ENCODE measurements around the gene DEPDC1B.
"Not testable (repeated sequence)": the region's sequence is repeated elsewhere in the genome, so short reads cannot be mapped to it uniquely, and the experiment has no call there.

DEPDC1B gene

GRCh38 chr5:60636001-60636400 is 64.0 kb downstream of the DEPDC1B start:
- Histone ChIP-seq H3K9me3 (replicated peaks; ENCODE audit: low read length) (no peaks in the 10 kb centered on the region), H3K4me2 (ENCODE audit: low read length) (no peak overlapping the region), H3K36me3 (ENCODE audit: insufficient read depth, low read length) (peaks cover 6% of the 10 kb centered on the region), H3K4me3 (ENCODE audit: low read length) (no peak overlapping the region), H3K4me1 (ENCODE audit: control insufficient read depth, insufficient read depth, low read length) (no peaks in the 10 kb centered on the region), H3K9ac (ENCODE audit: low read depth, low read length) (no peak overlapping the region), H3K27me3 (ENCODE audit: control insufficient read depth, insufficient read depth, low read length) (no peaks in the 10 kb centered on the region)

DNA sequence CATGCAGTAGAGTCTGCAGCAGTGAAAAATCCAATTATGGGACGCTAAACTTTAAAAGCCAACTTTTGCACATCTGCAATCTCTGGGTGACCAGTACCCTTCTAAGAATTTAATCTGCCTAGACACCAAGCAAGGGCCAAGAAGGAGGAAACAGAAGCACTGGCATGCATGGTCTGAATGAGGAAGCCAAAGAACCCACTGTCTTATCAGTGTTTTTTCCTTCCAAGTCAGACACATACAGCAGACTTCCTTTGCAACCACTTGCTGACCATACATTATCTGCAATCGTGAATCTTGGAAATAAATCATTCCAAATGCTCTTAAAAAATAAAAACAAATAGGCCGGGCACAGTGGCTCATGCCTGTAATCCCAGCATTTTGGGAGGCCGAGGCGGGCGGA is 65.9 kb downstream of the DEPDC1B start:
- no peaks in the 10 kb centered on the region for H3K4me1 ChIP-seq (ENCODE audit: control insufficient read depth, insufficient read depth, low read length)
- no peaks in the 10 kb centered on the region for H3K27me3 ChIP-seq (ENCODE audit: control insufficient read depth, insufficient read depth, low read length)
- peaks cover 11% of the 10 kb centered on the region for H3K36me3 ChIP-seq (ENCODE audit: insufficient read depth, low read length)
- no peaks in the 10 kb centered on the region for H3K9me3 ChIP-seq (replicated peaks; ENCODE audit: low read length)
- no peak overlapping the region for H3K4me3 ChIP-seq (ENCODE audit: low read length)
- H3K4me2 ChIP-seq (ENCODE audit: low read length) = no peak overlapping the region
- no peak overlapping the region for H3K9ac ChIP-seq (ENCODE audit: low read depth, low read length)

DNA sequence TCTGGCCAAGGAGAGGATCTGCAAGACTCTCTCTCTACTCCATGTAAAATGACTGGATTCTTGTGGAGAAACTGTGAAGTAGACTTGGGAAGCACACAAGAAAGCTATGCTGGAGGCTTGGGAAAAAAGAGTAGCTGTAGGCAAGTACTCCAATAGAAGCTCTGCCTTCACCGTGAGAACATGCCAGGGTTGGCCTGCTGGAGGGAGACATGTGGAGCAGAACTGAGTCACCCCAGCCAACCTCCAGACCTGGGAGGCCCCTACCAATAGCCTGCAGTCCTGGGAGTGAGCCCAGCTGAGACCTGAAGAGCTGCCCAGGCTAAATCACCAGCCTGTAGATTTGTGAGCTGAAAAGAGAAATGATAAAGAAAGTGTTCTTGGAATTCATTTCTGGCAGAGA is 66.6 kb downstream of the DEPDC1B start:
- H3K4me2 ChIP-seq (ENCODE audit: low read length) = no peak overlapping the region
- H3K4me1 ChIP-seq (ENCODE audit: control insufficient read depth, insufficient read depth, low read length) = no peaks in the 10 kb centered on the region
- H3K36me3 ChIP-seq (ENCODE audit: insufficient read depth, low read length) = peaks cover 11% of the 10 kb centered on the region
- no peaks in the 10 kb centered on the region for H3K27me3 ChIP-seq (ENCODE audit: control insufficient read depth, insufficient read depth, low read length)
- no peaks in the 10 kb centered on the region for H3K9me3 ChIP-seq (replicated peaks; ENCODE audit: low read length)
- H3K4me3 ChIP-seq (ENCODE audit: low read length) = no peak overlapping the region
- H3K9ac ChIP-seq (ENCODE audit: low read depth, low read length) = no peak overlapping the region

DNA sequence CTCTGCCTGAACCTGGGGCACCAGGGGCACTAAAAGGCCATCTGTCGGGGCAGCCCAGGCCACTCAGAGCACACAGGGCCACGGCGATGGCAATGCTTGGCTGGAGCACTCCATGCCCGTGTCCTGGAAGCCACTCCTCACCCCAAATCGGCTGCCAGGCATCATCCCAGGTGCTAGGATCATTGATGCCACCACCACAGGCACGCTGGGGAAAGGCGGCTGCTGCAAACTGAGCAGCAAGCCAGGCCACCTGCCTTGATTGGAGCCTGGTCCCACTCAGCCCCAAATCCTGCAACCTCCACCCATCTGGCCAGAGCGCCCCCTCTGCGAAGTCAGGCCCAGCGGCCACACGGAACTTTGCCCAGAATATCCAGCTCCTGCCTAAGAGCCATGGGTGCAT is 67.8 kb downstream of the DEPDC1B start:
- no peak overlapping the region for H3K4me2 ChIP-seq (ENCODE audit: low read length)
- no peaks in the 10 kb centered on the region for H3K4me1 ChIP-seq (ENCODE audit: control insufficient read depth, insufficient read depth, low read length)
- no peak overlapping the region for H3K9ac ChIP-seq (ENCODE audit: low read depth, low read length)
- H3K4me3 ChIP-seq (ENCODE audit: low read length) = no peak overlapping the region
- H3K36me3 ChIP-seq (ENCODE audit: insufficient read depth, low read length) = peaks cover 11% of the 10 kb centered on the region
- H3K9me3 ChIP-seq (replicated peaks; ENCODE audit: low read length) = no peaks in the 10 kb centered on the region
- no peaks in the 10 kb centered on the region for H3K27me3 ChIP-seq (ENCODE audit: control insufficient read depth, insufficient read depth, low read length)

DNA sequence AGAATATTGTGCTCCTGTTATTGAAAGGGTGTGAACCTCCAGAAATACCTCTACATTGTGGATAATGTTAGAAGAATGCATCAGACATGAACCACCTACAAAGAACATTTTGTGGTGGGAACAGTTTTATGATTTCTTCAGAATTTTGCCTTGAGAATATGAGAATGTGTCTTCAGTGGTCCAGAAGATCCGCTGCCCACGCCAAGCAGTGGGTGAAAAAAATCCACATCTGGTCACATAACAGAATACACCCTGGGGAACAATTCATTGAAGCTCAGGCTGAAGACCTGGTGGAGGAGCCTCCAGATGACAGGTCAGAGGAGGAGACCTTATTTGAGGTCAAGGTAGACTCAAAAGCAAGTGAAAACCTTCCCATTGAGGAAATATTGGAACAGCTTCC is 69.1 kb downstream of the DEPDC1B start:
- Histone ChIP-seq H3K4me3 (ENCODE audit: low read length) (no peak overlapping the region), H3K9ac (ENCODE audit: low read depth, low read length) (no peak overlapping the region), H3K36me3 (ENCODE audit: insufficient read depth, low read length) (peaks cover 11% of the 10 kb centered on the region), H3K4me1 (ENCODE audit: control insufficient read depth, insufficient read depth, low read length) (no peaks in the 10 kb centered on the region), H3K9me3 (replicated peaks; ENCODE audit: low read length) (no peaks in the 10 kb centered on the region), H3K4me2 (ENCODE audit: low read length) (no peak overlapping the region), H3K27me3 (ENCODE audit: control insufficient read depth, insufficient read depth, low read length) (no peaks in the 10 kb centered on the region)

DNA sequence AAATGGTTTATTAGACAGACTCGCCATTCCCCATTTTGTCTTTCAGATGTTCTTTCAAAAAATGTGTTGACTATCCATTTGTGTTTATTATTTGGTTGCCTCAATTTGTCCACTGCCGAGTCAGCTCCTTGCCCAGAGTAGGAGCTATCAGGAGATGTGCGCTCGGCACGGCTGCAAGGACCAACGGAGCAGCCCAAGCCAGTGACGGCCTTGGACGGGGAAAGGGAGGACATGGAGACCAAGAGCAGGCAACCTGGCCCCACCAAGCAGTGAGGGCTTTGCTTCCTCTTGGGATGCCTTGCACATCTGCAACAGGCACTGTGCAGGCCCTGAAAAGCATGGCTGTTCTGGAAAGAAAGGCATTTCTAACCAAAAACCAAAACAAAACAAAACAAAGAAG is 69.8 kb downstream of the DEPDC1B start:
- no peak overlapping the region for H3K4me2 ChIP-seq (ENCODE audit: low read length)
- H3K4me3 ChIP-seq (ENCODE audit: low read length) = no peak overlapping the region
- no peak overlapping the region for H3K9ac ChIP-seq (ENCODE audit: low read depth, low read length)
- H3K27me3 ChIP-seq (ENCODE audit: control insufficient read depth, insufficient read depth, low read length) = no peaks in the 10 kb centered on the region
- no peaks in the 10 kb centered on the region for H3K4me1 ChIP-seq (ENCODE audit: control insufficient read depth, insufficient read depth, low read length)
- H3K36me3 ChIP-seq (ENCODE audit: insufficient read depth, low read length) = peaks cover 11% of the 10 kb centered on the region
- H3K9me3 ChIP-seq (replicated peaks; ENCODE audit: low read length) = no peaks in the 10 kb centered on the region

DNA sequence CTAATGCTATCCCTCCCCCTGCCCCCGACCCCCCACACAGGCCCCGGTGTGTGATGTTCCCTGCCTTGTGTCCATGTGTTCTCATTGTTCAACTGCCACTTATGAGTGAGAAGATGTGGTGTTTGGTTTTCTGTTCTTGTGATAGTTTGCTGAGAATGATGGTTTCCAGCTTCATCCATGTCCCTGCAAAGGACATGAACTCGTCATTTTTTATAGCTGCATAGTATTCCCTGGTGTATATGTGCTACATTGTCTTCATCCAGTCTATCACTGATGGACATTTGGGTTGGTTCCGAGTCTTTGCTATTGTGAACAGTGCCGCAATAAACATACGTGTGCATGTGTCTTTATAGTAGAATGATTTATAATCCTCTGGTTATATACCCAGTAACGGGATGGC is 75.1 kb downstream of the DEPDC1B start:
- not testable (repeated sequence) for H3K4me1 ChIP-seq (ENCODE audit: control insufficient read depth, insufficient read depth, low read length); H3K9me3 ChIP-seq (replicated peaks; ENCODE audit: low read length); H3K4me2 ChIP-seq (ENCODE audit: low read length)

DNA sequence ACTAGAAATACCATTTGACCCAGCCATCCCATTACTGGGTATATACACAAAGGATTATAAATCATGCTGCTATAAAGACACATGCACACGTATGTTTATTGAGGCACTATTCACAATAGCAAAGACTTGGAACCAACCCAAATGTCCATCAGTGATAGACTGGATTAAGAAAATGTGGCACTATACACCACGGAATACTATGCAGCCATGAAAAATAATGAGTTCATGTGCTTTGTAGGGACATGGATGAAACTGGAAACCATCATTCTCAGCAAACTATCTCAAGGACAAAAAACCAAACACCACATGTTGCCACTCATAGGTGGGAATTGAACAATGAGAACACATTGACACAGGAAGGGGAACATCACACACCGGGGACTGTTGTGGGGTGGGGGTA is 79.2 kb downstream of the DEPDC1B start:
- not testable (repeated sequence) for H3K27me3 ChIP-seq (ENCODE audit: control insufficient read depth, insufficient read depth, low read length); H3K4me2 ChIP-seq (ENCODE audit: low read length); H3K4me3 ChIP-seq (ENCODE audit: low read length); H3K9me3 ChIP-seq (replicated peaks; ENCODE audit: low read length); H3K36me3 ChIP-seq (ENCODE audit: insufficient read depth, low read length); H3K4me1 ChIP-seq (ENCODE audit: control insufficient read depth, insufficient read depth, low read length); H3K9ac ChIP-seq (ENCODE audit: low read depth, low read length)

More for the DNA sequence above, 75.1 kb downstream of the DEPDC1B start:
- not testable (repeated sequence) for H3K36me3 ChIP-seq (ENCODE audit: insufficient read depth, low read length); H3K27me3 ChIP-seq (ENCODE audit: control insufficient read depth, insufficient read depth, low read length); H3K4me3 ChIP-seq (ENCODE audit: low read length); H3K9ac ChIP-seq (ENCODE audit: low read depth, low read length)

DNA sequence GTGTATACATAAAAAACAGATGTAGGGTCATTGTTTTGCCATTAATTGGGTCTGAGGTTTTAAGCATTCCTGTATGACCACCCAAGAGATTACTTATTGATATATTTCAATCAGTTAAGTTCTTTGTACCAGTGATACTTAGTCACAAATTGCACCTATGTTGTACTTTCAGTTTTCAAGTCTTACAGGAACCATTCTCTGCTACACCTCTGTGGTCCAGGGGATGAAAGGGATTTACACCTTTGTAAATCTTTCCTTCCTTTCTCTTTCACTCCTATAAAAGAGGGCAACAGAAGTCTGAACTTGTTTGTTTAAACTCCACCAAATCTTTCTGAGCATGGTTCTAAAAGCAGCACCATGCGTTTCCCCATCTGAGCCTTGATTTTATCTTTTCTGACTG is 86.1 kb downstream of the DEPDC1B start:
- no peak overlapping the region for H3K4me2 ChIP-seq (ENCODE audit: low read length)
- no peaks in the 10 kb centered on the region for H3K9me3 ChIP-seq (replicated peaks; ENCODE audit: low read length)
- H3K27me3 ChIP-seq (ENCODE audit: control insufficient read depth, insufficient read depth, low read length) = no peaks in the 10 kb centered on the region
- peaks cover 7% of the 10 kb centered on the region for H3K4me1 ChIP-seq (ENCODE audit: control insufficient read depth, insufficient read depth, low read length)
- H3K4me3 ChIP-seq (ENCODE audit: low read length) = no peak overlapping the region
- no peaks in the 10 kb centered on the region for H3K36me3 ChIP-seq (ENCODE audit: insufficient read depth, low read length)
- H3K9ac ChIP-seq (ENCODE audit: low read depth, low read length) = no peak overlapping the region

DNA sequence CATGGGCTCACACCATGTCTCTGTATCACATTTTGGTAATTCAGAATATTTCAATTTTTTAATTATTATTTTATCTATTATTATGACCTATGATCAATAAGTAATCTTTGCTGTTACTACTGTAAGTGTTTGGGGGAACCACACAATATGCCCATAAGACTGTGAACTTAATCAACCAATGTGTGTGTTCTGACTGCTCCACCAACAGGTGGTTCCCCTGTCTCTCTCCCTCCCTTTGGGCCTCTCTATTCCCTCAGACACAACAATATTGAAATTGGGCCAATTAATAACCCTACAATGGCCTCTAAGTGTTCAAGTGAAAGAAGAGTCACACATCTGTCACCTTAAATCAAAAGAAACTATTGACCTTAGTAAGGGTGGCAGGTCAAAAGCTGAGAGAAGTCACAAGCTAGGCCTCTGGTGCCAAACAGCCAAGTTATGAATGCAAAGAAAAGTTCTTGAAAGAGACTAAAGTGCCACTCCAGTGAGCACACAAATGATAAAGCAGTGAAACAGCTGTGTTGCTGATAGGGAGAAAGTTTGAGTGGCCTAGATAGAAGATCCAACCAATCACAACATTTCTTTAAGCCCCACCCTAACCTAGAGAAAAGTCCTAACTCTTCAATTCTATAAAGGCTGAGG is 88.7 kb downstream of the DEPDC1B start:
- no peaks in the 10 kb centered on the region for H3K36me3 ChIP-seq (ENCODE audit: insufficient read depth, low read length)

DNA sequence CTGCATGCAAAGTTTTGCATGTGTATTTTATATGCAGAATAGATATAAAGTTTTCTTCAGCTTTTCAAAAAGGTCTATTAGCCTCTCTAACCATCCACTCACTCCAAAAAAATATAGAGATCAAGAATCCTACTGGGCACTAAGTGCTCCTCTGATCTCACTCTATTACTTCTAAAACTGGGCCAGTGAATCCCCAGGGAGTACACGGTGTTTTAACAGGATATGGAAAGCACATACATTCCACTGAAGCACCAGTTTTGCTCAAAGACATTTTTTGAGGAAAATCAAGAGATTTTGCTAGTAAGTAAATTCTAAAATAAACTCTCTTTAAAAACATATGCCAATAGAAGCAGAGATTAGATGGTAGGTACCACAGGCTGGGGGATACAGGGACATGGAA is 95.2 kb downstream of the DEPDC1B start:
- Histone ChIP-seq H3K9ac (ENCODE audit: low read depth, low read length) (no peak overlapping the region), H3K4me3 (ENCODE audit: low read length) (no peak overlapping the region), H3K4me1 (ENCODE audit: control insufficient read depth, insufficient read depth, low read length) (no peaks in the 10 kb centered on the region), H3K9me3 (replicated peaks; ENCODE audit: low read length) (no peaks in the 10 kb centered on the region), H3K36me3 (ENCODE audit: insufficient read depth, low read length) (no peaks in the 10 kb centered on the region), H3K27me3 (ENCODE audit: control insufficient read depth, insufficient read depth, low read length) (no peaks in the 10 kb centered on the region), H3K4me2 (ENCODE audit: low read length) (no peak overlapping the region)

More for the DNA sequence above, 88.7 kb downstream of the DEPDC1B start:
- Histone ChIP-seq H3K9ac (ENCODE audit: low read depth, low read length) (no peak overlapping the region), H3K4me3 (ENCODE audit: low read length) (no peak overlapping the region), H3K9me3 (replicated peaks; ENCODE audit: low read length) (no peaks in the 10 kb centered on the region), H3K27me3 (ENCODE audit: control insufficient read depth, insufficient read depth, low read length) (no peaks in the 10 kb centered on the region), H3K4me2 (ENCODE audit: low read length) (no peak overlapping the region), H3K4me1 (ENCODE audit: control insufficient read depth, insufficient read depth, low read length) (peaks cover 7% of the 10 kb centered on the region)

DNA sequence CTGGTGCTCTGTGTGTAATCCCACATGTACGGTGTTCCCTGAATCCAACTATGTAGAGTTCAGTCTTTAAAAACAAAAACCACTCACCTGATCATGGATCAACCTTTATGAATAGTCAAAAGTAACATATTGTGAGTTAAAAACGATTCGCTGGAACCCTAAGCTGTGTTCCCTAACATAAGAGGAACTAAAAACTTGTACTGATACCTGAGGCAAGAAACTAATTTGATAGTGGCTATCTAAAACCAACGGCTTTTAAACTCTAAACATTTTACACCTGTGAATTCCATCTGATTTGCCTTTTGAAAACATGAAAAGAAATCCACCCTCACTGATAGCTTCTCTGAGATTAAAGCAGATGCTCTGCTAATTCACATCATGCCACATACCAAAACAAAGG is 101.5 kb downstream of the DEPDC1B start:
- Histone ChIP-seq H3K4me1 (ENCODE audit: control insufficient read depth, insufficient read depth, low read length) (peaks cover 3% of the 10 kb centered on the region), H3K27me3 (ENCODE audit: control insufficient read depth, insufficient read depth, low read length) (no peaks in the 10 kb centered on the region), H3K9ac (ENCODE audit: low read depth, low read length) (no peak overlapping the region), H3K4me2 (ENCODE audit: low read length) (no peak overlapping the region), H3K4me3 (ENCODE audit: low read length) (no peak overlapping the region), H3K9me3 (replicated peaks; ENCODE audit: low read length) (no peaks in the 10 kb centered on the region), H3K36me3 (ENCODE audit: insufficient read depth, low read length) (no peaks in the 10 kb centered on the region)

Data from skeletal muscle satellite cell (primary cell).